ENCODE data around the gene CNGB1.

GRCh38 chr16:57894390-57895080, 76.4 kb downstream of the CNGB1 start:
- TF ChIP-seq CTCF (IDR thresholded peaks at IDR 0.05), result no peak
- no peak for TF ChIP-seq POLR2A (IDR thresholded peaks at IDR 0.05)
